Activated CD8-positive, alpha-beta memory T cell treated with anti-CD3 and anti-CD28 coated beads for 4 hours (primary cell): ENCODE data around the gene NDUFS6.
A peak's percentile ranks its signal among the peaks of the same experiment; 100 is the strongest.
"Not testable (repeated sequence)": the region's sequence is repeated elsewhere in the genome, so short reads cannot be mapped to it uniquely, and the experiment has no call there.

ENCODE experiments used
- DNase-seq, 2 donors: peaks; one replicate each; pipeline ENCODE4 v3.0.0-alpha.2; 2020; ENCODE audit warnings: low read depth in 2 of 2

The NDUFS6 gene

DNA sequence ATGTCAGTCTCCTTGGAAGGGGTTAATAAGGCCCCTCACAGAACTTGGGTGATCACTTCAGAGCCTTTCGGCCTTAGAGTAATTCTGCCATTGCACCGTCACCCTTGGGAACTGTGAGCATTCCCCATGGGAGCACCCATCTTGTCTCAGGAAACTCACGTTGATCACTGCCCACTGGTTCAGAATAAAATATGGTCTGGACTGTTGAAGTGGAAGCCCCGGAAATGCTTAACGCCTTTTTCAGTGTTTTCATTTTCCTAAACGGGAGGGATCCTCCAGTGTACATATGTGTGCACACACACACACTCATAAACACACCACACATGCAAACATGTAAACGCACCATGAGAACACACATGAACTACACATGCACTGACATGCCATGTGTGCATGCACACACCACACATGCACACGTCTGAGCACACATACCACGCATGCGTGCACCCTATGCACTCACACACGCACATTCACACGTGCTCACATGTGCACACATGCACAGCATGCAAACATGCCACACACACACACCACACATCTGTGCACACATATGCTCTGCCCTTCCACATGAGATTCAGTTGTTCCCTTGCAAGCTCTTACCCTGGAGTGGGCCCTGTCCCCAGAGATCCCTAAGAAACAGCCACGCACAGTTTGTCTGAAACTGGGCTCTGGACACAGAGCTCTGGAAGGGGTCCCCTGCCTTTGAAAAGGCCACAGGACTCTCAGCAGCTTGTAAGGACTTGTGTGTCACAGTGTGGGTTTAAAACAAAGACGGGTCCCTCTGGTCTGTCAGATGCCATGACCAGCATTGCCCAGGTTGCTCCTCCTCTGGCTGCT is 18.6 kb upstream of the NDUFS6 start:
- DNase-seq = no peak

DNA sequence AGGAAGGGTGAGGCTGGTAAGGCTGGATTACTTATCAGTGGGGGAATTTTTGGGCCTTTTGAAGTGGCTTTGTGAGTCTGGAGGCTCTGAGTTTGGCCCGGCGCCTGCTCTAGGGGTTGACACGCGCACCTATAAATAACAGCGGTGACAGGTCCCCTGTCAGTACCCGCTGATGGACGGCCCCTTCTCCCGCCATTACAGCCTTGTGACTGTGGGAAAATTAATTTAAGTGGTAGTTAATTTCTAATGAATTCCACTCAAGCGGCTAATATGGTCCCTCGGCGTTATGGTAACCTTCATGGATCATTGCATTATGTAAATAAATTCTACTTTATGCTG is 18.0 kb upstream of the NDUFS6 start:
- no peak for DNase-seq

DNA sequence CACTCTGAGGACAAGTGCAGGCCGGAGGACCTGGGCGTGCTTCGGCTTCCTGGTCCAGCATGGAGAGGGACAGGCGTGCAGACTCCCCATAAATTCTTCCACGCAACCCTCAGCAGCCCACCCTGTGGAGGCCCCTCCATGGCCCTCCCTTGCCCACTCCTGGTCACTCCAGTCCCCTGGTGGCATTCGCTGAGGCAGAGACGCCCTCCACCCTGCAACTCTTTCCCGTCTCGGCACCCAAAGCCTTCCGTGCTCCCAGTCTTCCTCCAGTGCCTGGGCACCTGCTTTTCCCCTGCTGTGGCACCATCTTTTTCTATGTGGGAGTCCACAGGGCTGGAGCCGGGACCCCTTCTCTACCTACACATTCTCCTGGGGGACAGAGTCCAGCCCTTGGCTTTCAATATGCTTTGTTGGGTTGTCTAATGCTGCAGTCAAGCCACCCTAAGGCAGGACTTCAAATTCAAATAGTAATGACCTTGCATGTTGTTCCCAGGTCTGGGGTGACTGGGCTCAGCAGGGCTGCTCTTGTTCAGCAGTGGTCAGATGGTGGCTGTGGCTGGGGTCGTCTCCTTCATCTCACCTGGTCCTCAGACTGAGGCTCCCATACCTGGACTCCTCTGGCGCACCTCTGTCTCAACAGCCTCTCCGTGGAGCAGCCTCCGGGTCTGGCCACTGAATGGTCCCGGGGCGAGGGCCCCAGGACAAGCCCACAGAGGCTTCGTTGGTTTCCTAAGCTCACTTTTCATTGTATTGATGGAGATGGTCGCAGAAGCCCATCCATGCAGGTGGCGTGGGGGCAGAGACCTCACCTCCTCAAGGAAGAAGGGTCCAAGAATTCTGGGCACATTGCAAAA is 16.8 kb upstream of the NDUFS6 start:
- DNase-seq = no peak

DNA sequence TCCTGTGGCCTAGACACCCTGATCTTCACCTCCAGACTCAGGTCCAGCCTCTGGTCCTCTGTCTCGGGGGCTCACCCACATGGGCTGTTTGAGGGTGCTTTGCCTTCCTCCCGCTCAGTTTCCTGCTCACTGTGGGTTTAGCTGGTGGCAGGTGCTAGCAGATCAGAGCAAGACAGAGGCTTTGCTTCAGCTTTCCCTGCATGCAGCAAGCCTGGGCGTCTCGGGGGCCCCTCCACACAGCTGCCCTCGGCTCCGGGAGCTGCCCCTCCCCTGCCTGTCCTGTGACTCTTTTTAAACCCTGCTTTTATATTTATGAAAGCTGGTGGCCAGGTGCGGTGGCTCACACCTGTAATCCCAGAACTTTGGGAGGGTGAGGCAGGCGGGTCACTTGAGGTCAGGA is 16.1 kb upstream of the NDUFS6 start:
- DNase-seq = no peak

DNA sequence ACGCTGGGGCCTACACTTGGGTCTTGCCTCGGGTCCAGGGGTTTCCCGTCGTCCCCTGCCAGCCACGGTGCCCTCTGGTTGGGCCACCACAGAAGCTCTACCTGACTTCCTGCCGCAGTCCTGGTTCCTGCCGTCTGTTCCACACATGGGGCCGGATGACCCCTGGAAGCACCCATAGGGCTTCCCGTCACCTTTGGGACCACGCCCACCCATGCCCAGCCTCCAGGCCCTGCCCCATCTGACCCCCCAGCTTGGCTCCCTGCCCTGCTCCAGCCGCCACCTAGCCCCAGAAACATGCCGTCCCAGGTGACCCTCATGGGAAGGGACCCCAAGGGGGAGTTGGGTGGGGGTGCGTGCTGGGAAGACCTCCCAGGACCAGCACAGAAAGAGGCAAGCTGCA is 15.2 kb upstream of the NDUFS6 start:
- no peak for DNase-seq

DNA sequence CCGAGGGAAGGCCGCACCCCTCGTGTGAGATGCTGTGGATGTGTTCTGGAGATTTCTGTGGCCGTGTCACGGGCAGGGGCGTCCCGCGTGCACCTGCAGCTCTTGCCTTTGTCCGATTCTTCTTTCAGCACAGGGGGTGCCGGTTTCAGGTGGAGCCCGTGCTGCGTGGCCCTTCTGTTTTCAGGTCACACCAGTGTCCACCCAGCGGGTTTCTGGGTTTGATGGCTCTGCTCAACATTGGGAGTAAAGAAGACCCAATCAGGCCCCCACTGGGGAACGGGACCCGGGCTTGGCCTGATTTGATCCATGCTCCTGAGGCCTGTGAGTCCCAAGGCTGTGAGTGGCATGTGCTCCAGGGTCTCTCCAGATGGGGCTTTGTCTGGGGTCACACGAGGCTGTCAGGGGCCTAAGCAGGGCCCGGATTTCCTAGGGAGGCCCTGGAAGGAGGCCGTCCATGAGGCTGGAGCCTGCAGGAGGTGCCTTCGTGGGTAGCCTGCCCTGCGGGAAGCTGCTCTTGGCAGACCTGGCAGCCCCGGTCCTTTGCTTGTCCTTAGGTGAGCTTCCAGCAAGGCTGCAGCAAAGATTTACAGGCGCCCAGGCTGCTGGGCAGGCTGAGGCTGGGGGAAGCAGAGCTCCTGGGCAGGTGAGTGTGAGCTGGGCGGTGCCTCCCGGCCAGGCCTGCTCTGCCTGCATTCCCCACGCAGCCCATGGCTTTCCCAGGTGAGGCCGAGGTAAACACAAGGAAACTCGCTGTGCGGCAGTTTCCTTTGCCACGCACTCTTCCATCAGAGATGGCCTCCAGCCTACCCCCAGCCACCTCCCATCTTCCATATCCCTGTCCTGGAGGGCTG is 14.4 kb upstream of the NDUFS6 start:
- no peak for DNase-seq

DNA sequence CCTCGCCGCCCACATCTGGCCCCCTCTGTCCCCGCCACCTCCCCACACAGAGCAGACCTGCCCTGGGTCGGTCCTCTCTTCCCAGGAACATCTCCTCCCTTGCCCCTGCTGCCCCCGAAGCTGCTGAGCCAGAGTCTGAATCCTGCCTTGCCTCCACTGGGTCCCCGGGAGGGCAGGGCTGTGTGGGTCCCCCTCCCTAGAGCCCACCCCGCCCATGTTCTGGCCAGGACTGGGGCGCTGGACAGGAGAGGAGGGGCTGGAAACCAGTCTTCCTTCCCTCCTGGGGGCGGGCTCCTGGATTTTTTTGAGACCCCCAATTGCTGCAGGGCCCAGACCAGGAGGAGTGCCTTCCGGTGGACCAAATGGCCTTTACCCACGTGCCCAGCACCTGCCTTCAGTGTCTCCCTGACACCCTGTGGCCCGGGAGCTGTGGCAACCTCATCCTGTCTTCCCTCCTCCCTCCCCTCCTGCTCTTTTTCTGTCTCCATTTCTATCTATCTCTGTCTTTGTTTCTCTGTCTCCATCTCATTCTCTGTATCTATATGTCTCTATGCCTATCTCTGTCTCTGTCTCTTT is 13.6 kb upstream of the NDUFS6 start:
- no peak for DNase-seq

DNA sequence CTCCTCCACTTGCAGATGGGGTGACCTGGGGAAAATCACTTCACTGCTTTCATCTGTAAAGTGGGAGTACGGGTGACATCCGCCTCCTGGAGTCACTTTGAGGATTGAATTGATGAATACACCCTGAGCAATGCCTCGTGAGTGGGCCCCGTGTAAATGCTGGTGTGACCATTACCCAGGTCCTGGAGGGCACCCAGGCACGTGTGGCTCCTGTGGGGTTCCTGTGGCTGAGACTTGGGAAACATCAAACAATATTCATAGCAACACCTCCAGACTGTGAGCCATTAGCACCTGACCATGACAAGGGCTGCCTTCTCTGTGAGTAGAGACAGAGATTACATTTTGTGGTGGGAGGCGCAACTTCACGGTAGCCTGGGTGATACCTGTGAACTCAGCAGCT is 13.0 kb upstream of the NDUFS6 start:
- DNase-seq = no peak

DNA sequence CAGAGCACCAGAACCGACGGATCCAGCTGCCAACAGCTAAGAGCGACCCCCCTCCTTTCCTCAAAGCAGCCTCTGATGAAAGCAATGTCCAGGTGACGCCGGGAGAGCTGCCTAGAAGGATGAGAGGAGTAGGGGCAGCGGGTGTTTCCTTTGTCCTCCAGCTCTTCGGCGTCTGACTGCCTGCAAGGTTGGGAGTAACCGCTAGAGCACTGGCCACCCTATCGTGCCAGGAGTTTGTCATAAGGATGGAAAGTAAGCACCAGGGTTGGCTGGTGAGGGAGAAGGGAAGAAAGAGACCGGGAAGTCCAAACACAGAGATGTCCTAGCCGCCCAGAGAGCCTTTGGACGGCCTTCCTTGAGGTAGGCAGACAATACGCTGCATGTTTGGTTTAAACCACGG is 12.4 kb upstream of the NDUFS6 start:
- no peak for DNase-seq

DNA sequence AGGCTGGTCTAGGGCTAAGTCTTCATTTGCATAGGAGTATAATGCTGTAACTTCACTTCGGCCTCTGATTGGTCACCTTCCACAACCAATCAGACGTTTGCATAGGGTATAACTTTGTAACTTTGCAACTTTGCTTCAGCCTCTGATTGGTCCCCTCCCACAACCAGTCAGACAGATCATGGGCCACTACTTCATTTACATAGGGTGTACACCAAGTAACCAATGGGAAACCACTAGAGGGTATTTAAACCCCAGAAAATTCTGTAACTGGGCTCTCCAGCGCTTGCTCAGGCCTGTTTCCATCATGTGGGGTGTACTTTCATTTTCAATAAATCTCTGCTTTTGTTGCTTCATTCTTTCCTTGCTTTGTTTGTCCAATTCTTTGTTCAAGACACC is 11.8 kb upstream of the NDUFS6 start:
- not testable (repeated sequence) for DNase-seq

DNA sequence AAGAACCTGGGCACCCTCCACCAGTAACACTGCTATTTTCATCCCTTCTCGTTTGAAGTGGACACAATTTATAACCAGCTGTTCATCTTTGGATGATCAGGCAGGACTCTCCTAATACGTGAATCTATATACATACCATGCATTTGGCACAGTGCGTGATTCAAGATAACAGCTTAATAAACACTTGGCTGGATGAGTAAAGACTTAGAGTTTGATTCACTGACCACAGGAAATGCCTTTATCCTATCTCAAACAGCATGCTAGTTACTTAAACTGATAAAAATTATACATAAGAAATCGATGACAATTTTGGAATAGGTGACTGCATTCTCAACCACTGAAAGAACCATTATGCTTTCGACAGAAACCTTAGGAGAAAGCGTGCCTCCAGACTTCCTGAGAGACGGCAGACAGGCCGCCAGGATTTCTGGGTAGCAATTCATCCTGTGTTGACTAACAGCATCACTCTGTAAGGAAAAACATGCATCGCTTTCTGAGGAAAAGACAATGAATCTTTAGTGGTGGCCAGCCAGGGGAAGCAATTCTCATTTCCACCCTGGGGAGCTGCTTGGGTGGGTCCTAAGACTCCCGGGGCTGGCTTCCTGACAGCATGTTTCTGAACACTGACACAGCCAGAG is 11.3 kb upstream of the NDUFS6 start:
- no peak for DNase-seq

DNA sequence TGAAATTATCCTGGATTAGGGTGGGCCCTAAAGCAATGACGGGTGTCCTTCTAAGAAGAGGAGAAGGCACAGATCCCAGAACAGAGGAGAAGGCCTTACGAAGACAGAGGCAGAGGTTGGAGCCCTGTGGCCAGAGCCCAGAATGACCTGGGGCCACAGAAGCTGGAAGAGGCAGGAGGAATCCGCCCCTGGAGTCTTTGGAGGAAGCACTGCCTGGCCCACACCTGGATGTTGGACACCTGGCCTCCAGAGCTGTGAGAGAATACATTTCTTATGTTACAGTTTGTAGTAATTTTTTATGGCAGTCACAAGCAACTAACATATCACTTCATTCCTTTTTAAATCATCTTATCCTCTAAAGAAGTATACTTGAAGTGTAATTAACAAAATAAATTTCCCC is 10.0 kb upstream of the NDUFS6 start:
- no peak for DNase-seq

DNA sequence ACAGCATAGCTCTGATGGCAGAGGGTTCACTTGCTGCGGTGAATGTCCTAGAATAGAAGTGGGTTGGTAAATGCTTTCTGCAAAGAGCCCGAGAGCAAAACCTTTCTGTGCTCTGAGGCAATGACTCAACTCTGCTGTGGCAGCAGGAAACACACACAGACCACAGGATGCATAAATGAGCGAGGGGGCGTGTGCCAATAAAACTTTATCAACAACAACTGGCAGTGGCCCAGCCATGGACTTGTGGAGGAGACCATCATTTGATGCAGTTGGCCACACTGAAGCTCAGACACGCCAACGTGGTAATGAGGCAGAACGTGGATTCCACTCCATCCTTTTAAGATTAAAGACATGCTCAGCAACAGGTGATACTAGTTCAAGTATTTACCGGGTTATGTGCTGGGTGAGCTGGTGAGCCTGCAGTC is 8.4 kb upstream of the NDUFS6 start:
- peak; percentile 51 to 57 for DNase-seq

DNA sequence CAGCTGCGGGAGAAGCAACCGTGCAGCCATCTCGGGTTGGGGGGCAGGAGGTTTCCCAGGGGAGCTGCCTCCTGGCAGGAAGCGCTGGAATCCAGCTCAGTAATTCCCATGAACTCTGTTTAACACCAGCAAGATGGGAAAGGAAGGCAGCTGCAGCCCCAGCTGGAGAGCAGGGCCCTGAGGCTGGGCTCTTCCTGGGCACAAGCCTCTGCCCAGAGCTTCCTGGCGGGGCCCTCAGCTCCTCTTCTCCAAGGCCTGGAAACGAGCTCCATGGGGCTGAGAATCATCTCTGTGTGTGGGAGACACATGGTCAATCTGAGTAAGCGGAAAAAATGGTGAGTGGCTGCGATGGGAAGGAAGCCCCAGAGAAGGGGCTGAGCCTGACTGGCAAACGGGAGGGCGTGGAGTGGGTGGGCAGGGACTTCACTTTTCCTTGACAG is 7.9 kb upstream of the NDUFS6 start:
- DNase-seq = no peak

DNA sequence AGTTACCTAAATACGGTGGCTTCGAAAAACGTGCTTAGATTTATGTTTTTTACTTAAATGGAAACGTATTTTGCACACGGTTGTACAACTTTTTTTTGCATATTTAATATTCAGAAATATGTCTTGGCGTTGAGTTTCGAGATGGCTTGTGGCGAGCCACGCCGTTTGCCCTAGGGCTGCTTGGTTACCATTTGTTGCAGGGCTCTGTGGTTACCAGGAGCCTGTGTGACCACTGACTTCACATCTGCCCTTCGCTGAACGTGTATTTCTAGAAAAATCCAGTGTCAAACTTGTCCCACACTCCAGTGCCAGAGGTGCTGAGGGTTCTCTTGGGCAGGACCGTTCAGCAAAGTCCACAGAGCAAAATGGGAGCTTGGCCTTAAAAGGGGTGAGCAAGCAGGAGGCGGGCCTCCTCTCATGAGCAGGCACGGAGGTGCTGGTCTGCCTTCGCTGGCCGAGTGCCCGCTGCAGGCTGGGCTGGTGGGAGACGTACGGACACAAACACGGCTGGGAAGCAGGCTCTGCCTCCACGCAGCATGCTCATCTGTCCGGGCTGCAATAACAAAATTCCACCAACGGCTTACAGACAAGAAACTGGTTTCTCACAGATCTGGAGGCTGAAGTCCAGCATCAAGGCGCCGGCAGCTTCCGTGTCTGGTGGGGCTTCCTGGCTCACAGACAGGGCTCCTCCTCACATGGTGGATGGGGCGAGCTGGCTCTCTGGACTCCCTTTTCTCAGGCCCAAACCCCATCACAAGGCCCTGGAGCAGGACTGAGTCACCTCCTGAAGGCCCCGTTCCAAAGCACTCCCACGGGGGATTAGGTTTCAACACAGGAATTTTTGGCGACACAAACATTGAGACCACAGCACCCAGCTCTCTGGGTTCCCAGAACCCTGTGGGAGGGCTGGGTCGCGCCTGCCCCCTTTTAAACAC is 7.0 kb upstream of the NDUFS6 start:
- no peak for DNase-seq

DNA sequence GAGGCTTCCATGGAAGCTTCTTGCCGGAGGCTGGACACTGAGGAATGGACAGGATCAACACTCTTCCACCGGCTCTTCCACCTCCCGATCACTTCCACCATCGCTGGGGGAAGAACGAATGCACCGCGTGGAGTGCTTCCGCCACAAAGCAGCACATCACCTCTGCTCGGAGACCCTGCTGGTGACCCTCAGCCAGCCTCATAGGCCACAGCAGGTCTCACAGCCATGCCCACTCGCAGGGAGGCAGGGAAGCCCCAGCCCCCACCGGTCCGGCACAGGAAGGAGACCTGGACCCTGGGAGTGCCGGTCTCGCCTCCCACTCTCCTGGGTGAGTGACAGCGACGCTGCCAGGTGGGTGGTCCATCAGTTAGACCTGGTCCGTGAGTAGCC is 6.3 kb upstream of the NDUFS6 start:
- DNase-seq = no peak

DNA sequence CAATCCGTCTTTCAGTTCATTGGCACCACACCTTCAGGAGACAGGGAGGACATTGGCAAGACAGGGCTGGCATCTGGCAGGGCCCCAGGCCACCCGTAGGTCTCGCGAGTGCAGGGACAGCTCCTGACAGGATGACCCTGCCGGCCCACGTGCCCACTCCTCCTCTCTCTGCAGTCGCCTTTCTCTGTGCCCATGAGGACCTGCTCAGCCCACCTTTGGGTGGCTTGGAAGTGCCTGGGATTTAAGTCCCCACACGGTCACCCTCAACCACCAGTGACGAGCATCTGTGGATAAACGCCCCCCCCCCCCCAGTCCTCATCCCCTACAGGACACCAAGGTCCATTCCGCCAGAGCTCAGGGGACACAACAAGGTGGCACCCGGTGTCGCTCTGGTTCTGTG is 5.7 kb upstream of the NDUFS6 start:
- DNase-seq = no peak

DNA sequence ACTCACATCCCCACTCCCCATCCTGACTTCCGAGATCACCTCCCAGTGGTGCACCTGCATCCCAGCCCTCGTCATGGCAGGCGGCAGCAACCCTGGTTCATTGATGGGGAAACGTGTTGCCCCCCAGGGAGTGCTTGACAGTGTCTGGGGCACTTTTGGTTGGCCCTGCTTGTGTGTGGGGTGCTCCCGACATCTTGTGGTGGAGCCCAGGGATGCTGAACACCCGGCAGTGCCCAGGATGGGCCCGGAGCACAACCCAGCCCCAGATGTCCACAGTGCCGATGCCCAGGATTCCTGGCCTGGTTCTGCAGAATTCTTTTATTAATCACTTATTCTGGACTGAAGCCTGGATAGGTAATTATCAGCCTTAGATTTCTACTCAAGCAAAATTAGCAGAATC is 5.3 kb upstream of the NDUFS6 start:
- no peak for DNase-seq

DNA sequence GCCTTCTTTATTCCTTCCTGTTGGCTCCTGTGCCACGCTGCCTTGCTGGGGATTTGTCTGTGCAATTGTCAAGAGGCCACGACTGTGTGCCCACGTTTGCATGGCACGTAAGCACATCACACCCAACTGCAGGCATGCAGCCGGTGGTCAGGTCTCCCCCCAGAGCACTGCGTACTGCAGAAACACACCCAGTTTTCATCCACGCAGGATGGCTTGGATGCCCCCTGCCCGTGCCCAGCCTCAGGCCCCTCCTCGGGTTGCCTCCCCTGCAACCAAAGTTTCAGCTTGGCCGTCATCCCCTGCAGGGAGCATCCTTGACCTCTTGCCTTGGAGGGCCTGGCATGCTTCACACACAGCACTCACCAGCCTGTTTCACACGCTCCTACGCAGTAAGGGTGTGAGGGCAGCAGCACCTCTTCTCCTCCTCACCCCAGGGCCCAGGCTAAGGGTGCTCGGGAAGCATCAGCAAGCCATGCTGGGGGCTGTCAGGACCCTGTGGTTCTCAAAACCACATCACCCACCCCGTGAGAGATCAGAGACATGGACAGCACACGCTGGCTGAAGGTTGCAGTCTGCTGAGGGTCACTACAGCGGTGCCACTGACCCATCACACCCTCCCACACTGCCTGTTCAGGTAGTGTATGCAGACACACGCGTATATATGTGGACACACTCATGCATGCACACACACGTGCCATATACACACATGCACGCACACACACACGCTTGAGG is 4.7 kb upstream of the NDUFS6 start:
- no peak for DNase-seq
